GM23248 (cell line): ENCODE results near the gene UGGT1.

Experiments used
- EZH2 ChIP-seq: fragments of 200-600 bp; sonication (generic); IDR thresholded peaks from 2 replicates; pipeline ENCODE4 v1.6.1; 2018; ENCODE audit warnings: antibody characterized with exemption, mild to moderate bottlenecking; ENCODE audit not compliant: insufficient read depth, poor library complexity, severe bottlenecking
- EZH2phosphoT487 ChIP-seq: fragments of 200-600 bp; sonication (generic); IDR thresholded peaks from 2 replicates; pipeline ENCODE4 v1.6.1; 2018; ENCODE audit warnings: antibody characterized with exemption, moderate library complexity, mild to moderate bottlenecking, low read depth; ENCODE audit not compliant: insufficient read depth

- TF ChIP-seq EZH2 (no peak), EZH2phosphoT487 (no peak)
Measured at GRCh38 chr2:128206245-128206644, 115.2 kb downstream of the UGGT1 start.
